Thyroid gland (tissue), 4 donors: Measurements from ENCODE around the gene QRICH2.

Source experiments
- POLR2A ChIP-seq, 2 donors: fragments of 450-650 bp; IDR thresholded peaks; one replicate each; pipeline ENCODE4 v1.6.1; 2017; ENCODE audit warnings: antibody characterized with exemption in 2 of 2, mild to moderate bottlenecking in 2 of 2, moderate library complexity in 1 of 2
- TF ChIP-seq, protein P1 (sequence below), 6 experiments: fragments of 200-600 bp in 3 of 6; fragments of 450-650 bp in 3 of 6; sonication (generic) in 3 of 6; IDR thresholded peaks; one replicate each; pipeline ENCODE4 v1.5.1; 2016 to 2019; ENCODE audit warnings: antibody characterized with exemption in 6 of 6, mild to moderate bottlenecking in 2 of 6, inconsistent platforms in 1 of 6, moderate library complexity in 1 of 6

GRCh38 chr17:76353599-76354316 is 45.7 kb upstream of the QRICH2 start, which contains the start of gene PRPSAP1:
- TF ChIP-seq POLR2A (IDR thresholded peaks at IDR 0.05): peak; percentile 92 to 97
- TF ChIP-seq, protein P1, sequence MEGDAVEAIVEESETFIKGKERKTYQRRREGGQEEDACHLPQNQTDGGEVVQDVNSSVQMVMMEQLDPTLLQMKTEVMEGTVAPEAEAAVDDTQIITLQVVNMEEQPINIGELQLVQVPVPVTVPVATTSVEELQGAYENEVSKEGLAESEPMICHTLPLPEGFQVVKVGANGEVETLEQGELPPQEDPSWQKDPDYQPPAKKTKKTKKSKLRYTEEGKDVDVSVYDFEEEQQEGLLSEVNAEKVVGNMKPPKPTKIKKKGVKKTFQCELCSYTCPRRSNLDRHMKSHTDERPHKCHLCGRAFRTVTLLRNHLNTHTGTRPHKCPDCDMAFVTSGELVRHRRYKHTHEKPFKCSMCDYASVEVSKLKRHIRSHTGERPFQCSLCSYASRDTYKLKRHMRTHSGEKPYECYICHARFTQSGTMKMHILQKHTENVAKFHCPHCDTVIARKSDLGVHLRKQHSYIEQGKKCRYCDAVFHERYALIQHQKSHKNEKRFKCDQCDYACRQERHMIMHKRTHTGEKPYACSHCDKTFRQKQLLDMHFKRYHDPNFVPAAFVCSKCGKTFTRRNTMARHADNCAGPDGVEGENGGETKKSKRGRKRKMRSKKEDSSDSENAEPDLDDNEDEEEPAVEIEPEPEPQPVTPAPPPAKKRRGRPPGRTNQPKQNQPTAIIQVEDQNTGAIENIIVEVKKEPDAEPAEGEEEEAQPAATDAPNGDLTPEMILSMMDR (IDR thresholded peaks at IDR 0.05): peak in 5 of 6 experiments; percentile 18 to 49 (median 39)
